Astrocyte (in vitro differentiated cells and primary cell): ENCODE data around the gene MAPK11. TPM values are rescaled to one million over a fixed set of nuclear protein-coding genes. Genes with fewer than 3 reads are reported as not detected.

Experiments used
- DNase-seq: peaks from one replicate; pipeline ENCODE4 v3.0.0-alpha.2; 2010; ENCODE audit warnings: low read depth
- FAIRE-seq: peaks from 2 replicates; lab custom pipeline; 2011; peaks lifted over from hg19 to GRCh38; lab: Jason Lieb, UNC
- H2AFZ ChIP-seq: 2 replicates; pipeline ENCODE4 v1.6.0; 2012; ENCODE audit warnings: low read depth, low read length, inconsistent platforms
- H3K27ac ChIP-seq: 2 replicates; pipeline ENCODE4 v1.5.1; 2011; ENCODE audit warnings: low read depth, low read length, inconsistent platforms
- H3K27me3 ChIP-seq: 2 replicates; pipeline ENCODE4 v1.6.0; 2011; ENCODE audit warnings: low read length, inconsistent platforms; ENCODE audit not compliant: insufficient read depth
- H3K36me3 ChIP-seq: 2 replicates; pipeline ENCODE4 v1.5.1; 2011; ENCODE audit warnings: low read length, inconsistent platforms; ENCODE audit not compliant: insufficient read depth
- H3K4me1 ChIP-seq: 2 replicates; pipeline ENCODE4 v1.5.1; 2011; ENCODE audit warnings: low read length, inconsistent platforms; ENCODE audit not compliant: insufficient read depth
- H3K4me2 ChIP-seq: 2 replicates; pipeline ENCODE4 v1.6.0; 2012; ENCODE audit warnings: low read length, inconsistent platforms
- H3K4me3 ChIP-seq: 2 replicates; pipeline ENCODE4 v1.5.1; 2011; ENCODE audit warnings: low read depth, mild to moderate bottlenecking, low read length, inconsistent platforms; ENCODE audit not compliant: insufficient read depth
- H3K79me2 ChIP-seq: 2 replicates; pipeline ENCODE4 v1.6.0; 2012; ENCODE audit warnings: mild to moderate bottlenecking, low read length, inconsistent platforms; ENCODE audit not compliant: insufficient read depth
- H3K9ac ChIP-seq: 2 replicates; pipeline ENCODE4 v1.6.0; 2012; ENCODE audit warnings: mild to moderate bottlenecking, low read length, inconsistent platforms
- H3K9me3 ChIP-seq: 2 replicates; pipeline ENCODE4 v1.5.1; 2012; ENCODE audit warnings: low read depth, mild to moderate bottlenecking, low read length, inconsistent platforms; ENCODE audit not compliant: insufficient read depth
- H4K20me1 ChIP-seq: 2 replicates; pipeline ENCODE4 v1.6.0; 2012; ENCODE audit warnings: low read length, inconsistent platforms; ENCODE audit not compliant: insufficient read depth
- H3K27ac Mint-ChIP-seq: one replicate; pipeline ENCODE4 v1.8.0; 2021; ENCODE audit warnings: mild to moderate bottlenecking, mixed read lengths; ENCODE audit not compliant: unreplicated experiment
- H3K27me3 Mint-ChIP-seq: one replicate; pipeline ENCODE4 v1.8.0; 2021; ENCODE audit warnings: low read depth, mixed read lengths; ENCODE audit not compliant: unreplicated experiment
- H3K36me3 Mint-ChIP-seq: one replicate; pipeline ENCODE4 v1.8.0; 2021; ENCODE audit warnings: low read depth, mixed read lengths; ENCODE audit not compliant: unreplicated experiment
- H3K4me1 Mint-ChIP-seq: one replicate; pipeline ENCODE4 v1.8.0; 2021; ENCODE audit warnings: low read depth, mixed read lengths; ENCODE audit not compliant: unreplicated experiment
- H3K4me3 Mint-ChIP-seq: one replicate; pipeline ENCODE4 v1.8.0; 2021; ENCODE audit warnings: mild to moderate bottlenecking, moderate library complexity, mixed read lengths; ENCODE audit not compliant: unreplicated experiment
- H3K9me3 Mint-ChIP-seq: one replicate; pipeline ENCODE4 v1.8.0; 2021; ENCODE audit warnings: mild to moderate bottlenecking, mixed read lengths; ENCODE audit not compliant: unreplicated experiment
- EZH2 ChIP-seq: IDR thresholded peaks from 2 replicates; pipeline ENCODE4 v1.6.1; 2012; ENCODE audit warnings: mild to moderate bottlenecking, low read length, inconsistent platforms; ENCODE audit not compliant: insufficient read depth
- total RNA-seq: library from RNA; stranded (reverse); gene quantifications from 2 replicates; pipeline ENCODE4 v1.2.1, GENCODE V29; 2021
- TF ChIP-seq, protein P1 (sequence below): IDR thresholded peaks from 2 replicates; pipeline ENCODE4 v1.5.1; 2011; ENCODE audit warnings: low read depth, mild to moderate bottlenecking, inconsistent platforms, low read length, moderate library complexity; ENCODE audit not compliant: insufficient read depth

The MAPK11 gene
- total RNA-seq, 1 donor from 2014 or later = 19.6 TPM

- Mint-ChIP-seq H3K4me3 (no peak overlapping the region), H3K27ac (no peak overlapping the region), H3K9me3 (peaks cover 2% of the 10 kb centered on the region), H3K27me3 (peaks cover 13% of the 10 kb centered on the region), H3K4me1 (peaks cover 5% of the 10 kb centered on the region), H3K36me3 (peaks cover 2% of the 10 kb centered on the region)
- Histone ChIP-seq H4K20me1 (no peaks in the 10 kb centered on the region), H3K27ac (no peak overlapping the region), H2AFZ (no peak overlapping the region), H3K4me1 (no peaks in the 10 kb centered on the region), H3K9ac (no peak overlapping the region), H3K79me2 (no peaks in the 10 kb centered on the region), H3K4me2 (no peak overlapping the region), H3K27me3 (no peaks in the 10 kb centered on the region), H3K9me3 (no peaks in the 10 kb centered on the region), H3K4me3 (no peak overlapping the region), H3K36me3 (no peaks in the 10 kb centered on the region)
- FAIRE-seq (no peak), DNase-seq (no peak)
- no peak for TF ChIP-seq EZH2
- TF ChIP-seq, protein P1, sequence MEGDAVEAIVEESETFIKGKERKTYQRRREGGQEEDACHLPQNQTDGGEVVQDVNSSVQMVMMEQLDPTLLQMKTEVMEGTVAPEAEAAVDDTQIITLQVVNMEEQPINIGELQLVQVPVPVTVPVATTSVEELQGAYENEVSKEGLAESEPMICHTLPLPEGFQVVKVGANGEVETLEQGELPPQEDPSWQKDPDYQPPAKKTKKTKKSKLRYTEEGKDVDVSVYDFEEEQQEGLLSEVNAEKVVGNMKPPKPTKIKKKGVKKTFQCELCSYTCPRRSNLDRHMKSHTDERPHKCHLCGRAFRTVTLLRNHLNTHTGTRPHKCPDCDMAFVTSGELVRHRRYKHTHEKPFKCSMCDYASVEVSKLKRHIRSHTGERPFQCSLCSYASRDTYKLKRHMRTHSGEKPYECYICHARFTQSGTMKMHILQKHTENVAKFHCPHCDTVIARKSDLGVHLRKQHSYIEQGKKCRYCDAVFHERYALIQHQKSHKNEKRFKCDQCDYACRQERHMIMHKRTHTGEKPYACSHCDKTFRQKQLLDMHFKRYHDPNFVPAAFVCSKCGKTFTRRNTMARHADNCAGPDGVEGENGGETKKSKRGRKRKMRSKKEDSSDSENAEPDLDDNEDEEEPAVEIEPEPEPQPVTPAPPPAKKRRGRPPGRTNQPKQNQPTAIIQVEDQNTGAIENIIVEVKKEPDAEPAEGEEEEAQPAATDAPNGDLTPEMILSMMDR = no peak
These were observed 44.5 kb upstream of the MAPK11 start for GRCh38 chr22:50314455-50315288.

DNA sequence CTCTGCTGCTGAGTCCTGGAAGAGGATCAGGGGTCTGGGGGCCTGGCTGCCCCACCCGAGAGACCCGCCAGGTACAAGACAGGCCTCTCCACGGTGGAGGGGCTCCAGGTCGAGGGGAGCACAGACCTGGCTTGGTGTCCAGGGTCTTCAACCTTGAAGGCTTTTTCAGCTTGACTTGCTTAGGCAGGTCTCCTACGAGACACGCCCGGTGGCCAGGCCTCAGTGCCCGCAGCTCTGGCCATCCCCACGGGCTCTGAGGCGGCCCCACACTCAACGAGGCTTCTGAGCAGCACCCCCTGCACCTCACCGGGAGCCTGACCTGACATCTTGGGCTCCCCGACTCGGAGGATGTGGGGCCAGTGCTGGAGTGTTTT lies 43.9 kb upstream of the MAPK11 start:
- FAIRE-seq (no peak), DNase-seq (no peak)
- H3K79me2 ChIP-seq = no peaks in the 10 kb centered on the region
- Mint-ChIP-seq H3K4me1 (peaks cover 5% of the 10 kb centered on the region), H3K27me3 (peaks cover 11% of the 10 kb centered on the region), H3K27ac (no peak overlapping the region), H3K4me3 (no peak overlapping the region), H3K36me3 (peaks cover 2% of the 10 kb centered on the region), H3K9me3 (peaks cover 2% of the 10 kb centered on the region)
- no peak overlapping the region for H3K27ac ChIP-seq
- no peak overlapping the region for H3K4me3 ChIP-seq
- no peak for TF ChIP-seq EZH2
- TF ChIP-seq, protein P1 = no peak
- H4K20me1 ChIP-seq = no peaks in the 10 kb centered on the region
- peaks cover 3% of the 10 kb centered on the region for H3K4me1 ChIP-seq
- H3K36me3 ChIP-seq = no peaks in the 10 kb centered on the region
- H3K9ac ChIP-seq = no peak overlapping the region
- no peaks in the 10 kb centered on the region for H3K27me3 ChIP-seq
- H3K4me2 ChIP-seq = no peak overlapping the region
- H2AFZ ChIP-seq = no peak overlapping the region
- H3K9me3 ChIP-seq = no peaks in the 10 kb centered on the region

DNA sequence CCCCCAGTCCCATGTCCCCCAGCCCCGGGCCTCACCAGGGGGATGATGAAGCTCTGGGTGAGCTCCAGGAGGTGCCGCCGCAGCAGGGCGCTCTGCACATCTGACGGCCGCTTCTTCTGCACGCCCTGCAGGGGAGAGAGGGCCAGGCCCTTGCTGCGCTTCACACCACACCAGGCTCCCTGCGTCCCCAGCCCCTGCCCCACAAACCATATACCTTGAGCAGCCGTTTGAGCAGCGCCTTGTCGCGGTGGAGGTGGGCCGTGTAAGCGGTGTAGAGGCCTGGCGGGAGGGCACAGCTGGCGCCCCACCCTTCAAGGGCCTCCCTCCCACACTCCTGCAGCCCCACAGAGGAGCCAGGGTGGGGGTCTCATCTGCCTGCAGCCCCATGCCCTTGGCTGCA lies 43.4 kb upstream of the MAPK11 start:
- Mint-ChIP-seq H3K4me1 (peaks cover 8% of the 10 kb centered on the region), H3K4me3 (no peak overlapping the region), H3K27ac (no peak overlapping the region), H3K9me3 (peaks cover 2% of the 10 kb centered on the region), H3K27me3 (peaks cover 10% of the 10 kb centered on the region), H3K36me3 (peaks cover 2% of the 10 kb centered on the region)
- no peak for DNase-seq
- no peaks in the 10 kb centered on the region for H3K27me3 ChIP-seq
- no peak for TF ChIP-seq EZH2
- TF ChIP-seq, protein P1 = no peak
- H3K36me3 ChIP-seq = no peaks in the 10 kb centered on the region
- peaks cover 7% of the 10 kb centered on the region for H3K4me1 ChIP-seq
- H3K4me2 ChIP-seq = no peak overlapping the region
- no peak overlapping the region for H2AFZ ChIP-seq
- H3K27ac ChIP-seq = no peak overlapping the region
- H3K9me3 ChIP-seq = no peaks in the 10 kb centered on the region
- no peak overlapping the region for H3K9ac ChIP-seq
- H3K79me2 ChIP-seq = no peaks in the 10 kb centered on the region
- H4K20me1 ChIP-seq = no peaks in the 10 kb centered on the region
- FAIRE-seq = no peak
- H3K4me3 ChIP-seq = no peak overlapping the region
